Sciatic nerve (tissue), 2 donors: ENCODE measurements around the gene OR2A25. TPM values are rescaled to one million over a fixed set of nuclear protein-coding genes. Genes with fewer than 3 reads are reported as not detected.

Experiments used
- ATAC-seq: fragments of 200-7000 bp; cut with Tn5 transposase; one replicate; pipeline ENCODE4 v1.9.1; 2020; ENCODE audit warnings: mild to moderate bottlenecking, moderate library complexity
- DNase-seq: peaks from one replicate; pipeline ENCODE4 v3.0.0-alpha.2; 2020; ENCODE audit warnings: low spot score
- intact Hi-C: fragments of 100-400 bp; cut with DNase I; formaldehyde crosslinking; loops from one replicate; pipeline ENCODE4 v1.14.2; 2022
- total RNA-seq: library from RNA; stranded (reverse); fragmentation: NEBNext Ultra II Directional; extraction: Animal tissue kit (Norgen Biotek cat#: 25700); gene quantifications from one replicate; pipeline ENCODE4 v1.2.1, GENCODE V29; 2021
- donor health status: DM: no; HTN: no; CAD: no.
- donor health status: DM: no; HTN: no; CAD: no.

OR2A25 gene
- total RNA-seq, 1 donor from 2014 or later = not detected

DNA sequence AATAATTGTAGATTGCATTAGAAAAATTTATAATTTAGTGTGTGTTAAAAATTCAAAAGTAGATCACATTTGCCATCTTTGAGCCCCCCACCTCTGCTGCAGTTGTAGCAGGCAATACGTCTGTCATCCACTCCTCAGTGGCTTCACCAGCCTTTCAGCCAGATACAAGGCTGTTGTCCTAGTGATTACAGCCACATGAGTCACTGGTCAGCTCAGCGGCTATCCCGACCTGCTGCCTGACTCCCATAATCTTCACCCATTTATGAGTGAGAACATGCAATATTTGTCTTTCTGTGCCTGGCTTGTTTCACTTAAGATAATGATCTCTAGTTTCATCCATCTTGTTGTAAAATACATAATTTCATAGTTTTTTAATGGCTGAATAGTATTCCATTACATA is 11.7 kb upstream of the OR2A25 start:
- DNase-seq = no peak
- intact Hi-C loops = no loop called here
- ATAC-seq = no peak

DNA sequence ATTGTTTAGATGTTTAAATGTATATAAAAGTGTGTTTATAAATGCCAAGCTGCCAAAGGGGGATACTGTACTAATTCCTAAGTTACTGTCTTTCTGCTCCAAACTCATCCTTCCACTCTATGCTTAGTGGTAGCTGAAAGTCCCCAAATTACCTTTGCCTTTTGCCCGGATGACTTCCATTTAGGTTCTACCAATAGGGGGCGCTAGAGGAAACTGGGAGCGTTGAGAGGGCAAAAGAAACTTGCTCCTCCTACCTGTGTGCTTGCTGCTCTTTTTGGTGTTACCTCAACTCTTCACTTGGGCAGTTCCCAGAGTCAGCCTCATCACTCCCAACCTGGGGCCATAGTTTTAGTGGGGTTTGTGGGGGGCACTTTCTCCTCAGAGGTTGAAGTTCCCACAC is 5.9 kb upstream of the OR2A25 start:
- ATAC-seq (no peak), DNase-seq (no peak)
- intact Hi-C loops = no loop called here

GRCh38 chr7:144069953-144070352 is 342 bp downstream of the OR2A25 start:
- intact Hi-C loops = no loop called here
- DNase-seq (no peak), ATAC-seq (no peak)

GRCh38 chr7:144074374-144074773 is 4.8 kb downstream of the OR2A25 start:
- intact Hi-C loops = no loop called here
- no peak for ATAC-seq
- no peak for DNase-seq

DNA sequence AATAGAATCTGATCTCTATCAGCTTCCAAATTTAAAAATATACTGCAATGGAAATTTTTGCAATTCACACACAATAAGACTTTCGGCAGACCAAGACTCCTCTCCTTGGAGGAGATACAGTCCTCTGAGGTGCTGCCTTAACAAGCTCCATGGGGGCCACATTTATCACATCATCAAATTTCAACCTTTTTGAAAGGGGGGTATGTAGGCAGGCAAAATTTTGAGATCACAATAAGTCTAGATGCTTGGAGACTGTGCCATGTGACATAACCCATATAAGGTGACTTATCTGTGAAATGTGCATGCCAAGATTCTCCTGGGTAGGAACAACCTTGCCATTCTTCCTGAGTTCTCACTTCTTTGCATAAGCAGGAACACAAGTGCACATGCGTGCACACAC is 16.4 kb downstream of the OR2A25 start, which contains the start of gene OR2A12:
TSS of gene OR2A12 (plus strand) at position 301 of the 400 bp plus-strand sequence. CDS start 8,830 bp downstream, outside the sequence.
- ATAC-seq (no peak), DNase-seq (no peak)
- intact Hi-C loops = no loop called here

- DNase-seq = no peak
- intact Hi-C loops = no loop called here
These were observed 17.1 kb downstream of the OR2A25 start for GRCh38 chr7:144086730-144087129.

GRCh38 chr7:144087230-144087629 is 17.6 kb downstream of the OR2A25 start:
- DNase-seq (no peak), ATAC-seq (no peak)
- intact Hi-C loops = no loop called here

More at GRCh38 chr7:144086730-144087129, 17.1 kb downstream of the OR2A25 start:
- no peak for ATAC-seq

GRCh38 chr7:144090667-144091066 is 21.1 kb downstream of the OR2A25 start:
- DNase-seq (no peak), ATAC-seq (no peak)
- intact Hi-C loops = no loop called here

GRCh38 chr7:144098776-144099175 is 29.2 kb downstream of the OR2A25 start:
- intact Hi-C loops = no loop called here
- DNase-seq (no peak), ATAC-seq (no peak)

- intact Hi-C loops = no loop called here
- no peak for DNase-seq
- no peak for ATAC-seq
These were observed 31.0 kb downstream of the OR2A25 start for GRCh38 chr7:144100607-144101006.

DNA sequence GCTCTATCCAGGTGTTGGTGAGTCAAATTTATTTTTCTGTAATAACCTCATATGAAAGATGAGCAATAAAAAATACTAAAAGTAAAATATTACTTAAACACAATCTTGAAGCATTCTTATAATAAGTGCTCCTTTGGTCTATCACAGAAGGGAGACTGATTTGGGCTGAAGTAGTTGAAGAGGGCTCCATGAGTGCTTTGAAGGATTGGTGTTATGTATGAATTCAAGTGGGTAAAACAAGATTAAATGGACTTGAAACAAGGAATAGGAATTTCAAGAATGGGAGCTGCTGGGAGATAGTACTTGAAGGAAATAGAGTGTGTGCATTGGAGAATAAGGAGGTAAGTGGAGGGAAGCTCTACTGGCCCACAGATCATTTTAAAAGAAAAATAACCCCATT is 32.4 kb downstream of the OR2A25 start:
- ATAC-seq (no peak), DNase-seq (no peak)
- intact Hi-C loops = no loop called here

GRCh38 chr7:144105211-144105610 is 35.6 kb downstream of the OR2A25 start:
- intact Hi-C loops = no loop called here
- ATAC-seq (no peak), DNase-seq (no peak)

DNA sequence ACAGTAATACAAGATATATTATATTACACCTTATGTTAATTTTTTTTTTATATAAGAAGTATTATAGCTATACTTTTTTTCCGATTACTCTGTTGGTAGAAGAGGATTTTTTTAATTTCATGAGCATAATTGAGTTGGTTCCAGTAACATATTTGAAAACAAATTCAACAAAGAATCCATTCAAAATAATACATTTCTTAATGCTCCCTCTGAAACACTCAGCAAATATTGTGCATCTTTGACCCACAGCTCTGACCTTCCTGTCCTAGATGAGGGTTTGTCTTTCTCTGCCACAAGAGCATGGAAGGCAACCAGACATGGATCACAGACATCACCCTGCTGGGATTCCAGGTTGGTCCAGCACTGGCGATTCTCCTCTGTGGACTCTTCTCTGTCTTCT is 39.7 kb downstream of the OR2A25 start, which contains the start of gene OR2A2:
TSS of gene OR2A2 (plus strand) at position 301 of the 400 bp plus-strand sequence. CDS start at position 301, 0 bp downstream.
- intact Hi-C loops = no loop called here
- no peak for DNase-seq
- no peak for ATAC-seq

DNA sequence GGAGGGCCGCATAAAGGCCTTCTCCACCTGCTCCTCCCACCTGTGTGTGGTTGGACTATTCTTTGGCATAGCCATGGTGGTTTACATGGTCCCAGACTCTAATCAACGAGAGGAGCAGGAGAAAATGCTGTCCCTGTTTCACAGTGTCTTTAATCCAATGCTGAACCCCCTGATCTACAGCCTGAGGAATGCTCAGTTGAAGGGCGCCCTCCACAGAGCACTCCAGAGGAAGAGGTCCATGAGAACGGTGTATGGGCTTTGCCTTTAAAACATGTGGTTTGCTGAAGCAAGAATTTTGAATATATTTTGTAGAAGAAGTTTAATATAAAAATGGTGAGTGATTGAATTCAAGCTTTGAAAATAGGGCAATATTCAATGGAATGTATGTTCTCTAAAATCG is 40.7 kb downstream of the OR2A25 start:
- ATAC-seq = no peak
- intact Hi-C loops = no loop called here
- no peak for DNase-seq

GRCh38 chr7:144113651-144114050 is 44.0 kb downstream of the OR2A25 start:
- ATAC-seq (no peak), DNase-seq (no peak)
- intact Hi-C loops = no loop called here

DNA sequence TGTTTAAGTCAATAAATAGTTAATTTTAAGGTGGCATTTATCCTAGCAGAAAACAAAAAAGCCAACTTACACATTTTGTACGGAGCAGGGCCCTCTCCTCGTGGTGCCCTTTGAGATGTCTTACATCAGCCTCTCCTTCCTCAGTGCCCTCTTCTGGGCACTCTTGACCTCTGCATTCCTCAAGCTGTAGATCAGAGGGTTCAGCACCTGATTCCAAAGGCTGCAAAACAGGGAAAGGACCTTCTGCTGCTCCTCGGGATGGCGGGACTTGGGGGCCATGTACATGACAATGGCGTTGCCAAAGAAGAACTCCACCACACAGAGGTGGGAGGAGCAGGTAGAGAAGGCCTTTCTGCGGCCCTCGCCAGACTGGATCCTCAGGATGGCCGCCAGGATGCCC is 48.7 kb downstream of the OR2A25 start:
- DNase-seq (no peak), ATAC-seq (no peak)
- intact Hi-C loops = no loop called here

GRCh38 chr7:144122876-144123275 is 53.3 kb downstream of the OR2A25 start, which contains the start of gene OR2A14:
TSS of gene OR2A14 (plus strand) at chr7:144123176. CDS start at chr7:144129113, 5,937 bp downstream.
- intact Hi-C loops = no loop called here
- no peak for ATAC-seq

More at GRCh38 chr7:144122876-144123275, 53.3 kb downstream of the OR2A25 start, which contains the start of gene OR2A14:
- DNase-seq = no peak

Other genes with a start within 250 kb of the OR2A25 start
- gene TCAF1, start 167.6 kb upstream of the OR2A25 start, total RNA-seq = 44.5 TPM
- gene OR2F2, start 134.6 kb upstream of the OR2A25 start, total RNA-seq = not detected
- not detected for gene OR2F1, start 115.0 kb upstream of the OR2A25 start, total RNA-seq
- gene OR6B1, start 69.5 kb upstream of the OR2A25 start, total RNA-seq = not detected
- gene OR2A5, start 20.9 kb upstream of the OR2A25 start, total RNA-seq = not detected
- gene OR2A12, start 16.5 kb downstream of the OR2A25 start, total RNA-seq = not detected
- not detected for gene OR2A2, start 39.8 kb downstream of the OR2A25 start, total RNA-seq
- not detected for gene OR2A14, start 53.4 kb downstream of the OR2A25 start, total RNA-seq
- 2.3 TPM for gene CTAGE4, start 113.7 kb downstream of the OR2A25 start, total RNA-seq
- gene ARHGEF35, start 126.0 kb downstream of the OR2A25 start, total RNA-seq = 5.3 TPM
- 0.27 TPM for gene OR2A42, start 169.8 kb downstream of the OR2A25 start, total RNA-seq
- gene OR2A7, start 195.0 kb downstream of the OR2A25 start, total RNA-seq = 3.7 TPM
- 1.2 TPM for gene CTAGE8, start 199.5 kb downstream of the OR2A25 start, total RNA-seq
- 0.22 TPM for gene OR2A1, start 242.6 kb downstream of the OR2A25 start, total RNA-seq